Muscle of leg (tissue), 11 donors: ENCODE measurements around the gene KIF26B. TPM values are rescaled to one million over a fixed set of nuclear protein-coding genes. Genes with fewer than 3 reads are reported as not detected.

Experiments
- DNase-seq: peaks from one replicate; pipeline ENCODE4 v3.0.0; 2013
- H3K27ac ChIP-seq: one replicate; pipeline ENCODE4 v1.5.1; 2013; ENCODE audit warnings: mild to moderate bottlenecking, low read length, control low read depth
- H3K27me3 ChIP-seq: one replicate; pipeline ENCODE4 v1.6.1; 2013; ENCODE audit warnings: low read length; ENCODE audit not compliant: control insufficient read depth, insufficient read depth
- H3K36me3 ChIP-seq: one replicate; pipeline ENCODE4 v1.6.1; 2013; ENCODE audit warnings: low read length; ENCODE audit not compliant: control insufficient read depth, insufficient read depth
- H3K4me1 ChIP-seq: one replicate; pipeline ENCODE4 v1.6.1; 2013; ENCODE audit warnings: low read length; ENCODE audit not compliant: control insufficient read depth, insufficient read depth
- H3K4me3 ChIP-seq: one replicate; pipeline ENCODE4 v1.5.1; 2013; ENCODE audit warnings: low read length, control low read depth
- H3K9me3 ChIP-seq: replicated peaks from 2 replicates; pipeline ENCODE4 v1.6.1; 2013; ENCODE audit warnings: low read depth, low read length; ENCODE audit not compliant: control insufficient read depth
- WGBS: methylation state at CpG from one replicate; pipeline ENCODE4 v1.1.5; 2013; ENCODE audit warnings: missing lambda C conversion rate; ENCODE audit not compliant: insufficient coverage; 5-methylcytosine and 5-hydroxymethylcytosine counted together
- polyA plus RNA-seq, 8 donors: library from polyadenylated mRNA; unstranded; fragments of 120-200 nt; gene quantifications; one replicate each; pipeline versions ENCODE4 v1.2.1 to v1.2.3, GENCODE V29; 2013; ENCODE audit warnings: inconsistent platforms in 1 of 8, low replicate concordance in 1 of 8; ENCODE audit not compliant: insufficient read length in 8 of 8, insufficient read depth in 1 of 8
- total RNA-seq: library from RNA; stranded (reverse); fragments of 120-200 nt; gene quantifications from one replicate; pipeline ENCODE4 v1.2.4, GENCODE V29; 2013

Gene KIF26B
- total and polyA plus RNA-seq, 9 donors = 0.89 to 2.4 (median 1.0) TPM

DNA sequence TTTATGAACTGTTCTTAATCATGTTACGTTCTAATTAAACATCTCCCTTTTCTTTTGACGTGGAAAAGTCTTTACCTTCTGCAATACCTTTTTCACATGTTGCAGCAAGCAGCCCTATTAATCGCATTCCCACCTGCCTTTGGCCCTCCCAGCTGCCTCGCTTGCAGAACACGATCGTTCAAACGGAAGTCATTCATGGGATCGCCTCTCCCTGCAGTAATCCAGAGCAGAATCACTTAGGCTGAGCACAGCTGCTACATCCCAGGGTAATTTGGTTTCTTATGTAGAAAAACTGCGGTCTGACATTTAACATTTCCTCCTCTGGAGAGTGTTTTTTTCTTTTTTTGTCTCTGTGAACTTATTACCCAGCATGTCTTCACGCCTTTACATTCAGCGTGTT is 206.3 kb downstream of the KIF26B start:
- Histone ChIP-seq H3K4me3 (no peak overlapping the region), H3K9me3 (no peaks in the 10 kb centered on the region), H3K36me3 (no peaks in the 10 kb centered on the region), H3K27ac (no peak overlapping the region), H3K4me1 (peaks cover 6% of the 10 kb centered on the region), H3K27me3 (no peaks in the 10 kb centered on the region)
- 28% methylated on average over 3 of the region's 11 CpGs for WGBS
- peak; percentile 58 for DNase-seq

DNA sequence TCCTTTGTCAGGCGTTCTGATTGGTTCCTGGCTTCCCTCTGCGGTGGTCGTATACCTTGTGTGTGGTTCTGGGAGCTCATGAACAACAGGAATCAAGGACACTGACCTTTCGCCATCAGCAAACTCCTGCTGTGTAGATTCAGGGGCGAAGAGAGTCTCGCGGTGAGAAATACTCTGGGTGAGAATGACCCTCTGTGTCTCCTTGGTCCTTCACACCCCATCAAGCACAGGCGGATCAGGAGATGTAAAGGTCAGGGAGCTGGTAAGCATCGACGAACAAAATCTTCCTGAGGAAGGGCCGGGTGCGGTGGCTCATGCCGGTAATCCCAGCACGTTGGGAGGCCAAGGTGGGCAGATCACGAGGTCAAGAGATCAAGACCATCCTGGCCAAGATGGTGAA is 207.2 kb downstream of the KIF26B start:
- DNase-seq = no peak
- Histone ChIP-seq H3K4me1 (peaks cover 6% of the 10 kb centered on the region), H3K36me3 (no peaks in the 10 kb centered on the region), H3K27ac (no peak overlapping the region), H3K9me3 (no peaks in the 10 kb centered on the region), H3K27me3 (no peaks in the 10 kb centered on the region), H3K4me3 (no peak overlapping the region)
- WGBS = 90% methylated on average over 8 of the region's 15 CpGs

DNA sequence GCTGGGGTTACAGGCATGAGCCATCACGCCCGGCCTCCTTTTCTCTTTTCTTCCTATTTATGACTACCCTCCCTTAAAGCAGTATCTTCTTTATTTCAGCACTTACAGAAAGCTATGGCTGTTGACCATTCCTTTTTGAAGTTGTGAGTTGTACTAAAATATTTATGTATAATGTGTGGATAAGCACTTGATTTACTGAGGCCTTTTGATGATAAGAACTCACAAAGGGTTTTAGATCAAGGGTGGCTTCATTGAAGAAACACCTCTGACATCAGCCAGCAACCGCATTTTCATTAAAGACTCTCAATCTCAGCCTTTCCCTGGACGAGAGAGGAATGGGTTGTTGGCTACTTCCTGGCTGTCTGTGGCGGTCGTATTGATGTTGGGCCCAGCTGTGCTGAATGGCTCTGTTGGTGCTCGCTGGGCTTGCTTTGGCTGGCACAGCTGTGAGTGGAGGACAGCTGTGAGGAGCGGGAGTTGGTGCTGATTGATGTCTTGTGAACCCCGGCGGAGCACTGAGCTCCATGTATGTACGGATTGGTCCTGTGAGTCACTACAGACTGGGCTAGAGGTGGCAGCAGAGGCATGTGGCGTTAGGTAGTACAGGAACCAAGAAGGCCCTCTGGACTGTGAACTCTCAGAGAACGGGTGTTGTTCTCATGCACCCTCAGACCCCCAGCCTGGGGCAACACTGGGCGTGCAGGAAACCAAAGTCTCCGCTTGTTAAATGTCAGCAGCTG is 208.8 kb downstream of the KIF26B start:
- no peaks in the 10 kb centered on the region for H3K27me3 ChIP-seq
- DNase-seq = peak; percentile 58
- H3K4me3 ChIP-seq = no peak overlapping the region
- no peaks in the 10 kb centered on the region for H3K36me3 ChIP-seq
- peaks cover 6% of the 10 kb centered on the region for H3K4me1 ChIP-seq
- H3K9me3 ChIP-seq = no peaks in the 10 kb centered on the region
- no peak overlapping the region for H3K27ac ChIP-seq
- WGBS = 70% methylated on average over 8 of the region's 15 CpGs

DNA sequence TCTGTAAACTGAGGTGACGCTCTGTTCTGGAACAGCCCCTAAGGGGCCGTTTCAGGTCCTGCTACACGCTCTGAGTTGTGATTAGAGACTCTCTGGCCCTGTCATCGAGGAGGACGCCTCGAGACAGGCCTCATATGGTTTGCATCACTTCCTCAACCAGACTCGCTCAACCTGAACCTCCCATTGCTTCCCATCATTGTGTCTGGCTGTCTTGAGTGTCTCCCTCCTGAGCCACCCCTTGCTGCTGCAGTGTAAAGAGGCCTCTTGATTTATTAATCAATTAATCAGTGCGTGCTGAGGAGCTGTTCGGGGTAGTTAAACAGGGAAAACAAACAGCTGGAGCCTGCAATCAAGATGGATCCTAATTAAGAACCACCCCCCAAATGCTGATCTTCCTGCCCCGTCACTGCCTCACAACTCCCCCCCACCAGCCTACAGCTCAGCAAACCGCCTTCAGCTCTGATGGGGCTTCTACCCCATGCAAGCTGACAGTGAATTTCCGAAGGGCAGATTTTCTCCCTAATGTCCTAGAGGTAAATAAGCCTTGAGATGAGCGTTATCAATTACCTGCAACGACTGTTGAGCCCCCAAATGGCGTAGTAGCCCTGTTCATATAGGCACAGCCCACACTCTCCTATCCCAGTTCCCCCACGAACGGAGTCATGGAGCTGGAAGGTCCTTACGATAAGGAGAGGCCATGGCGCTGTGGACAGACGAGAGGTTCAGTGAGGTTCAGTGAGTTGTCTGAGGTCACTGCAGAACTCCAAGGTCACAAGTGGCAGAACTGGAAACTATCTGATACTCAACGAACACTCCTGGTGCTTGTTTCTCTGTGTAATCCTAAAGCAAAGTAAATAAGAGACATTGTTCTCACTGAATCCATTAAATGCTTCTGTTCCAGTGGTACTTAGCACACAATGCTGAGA is 210.6 kb downstream of the KIF26B start:
- H3K4me1 ChIP-seq = peaks cover 6% of the 10 kb centered on the region
- no peak overlapping the region for H3K27ac ChIP-seq
- WGBS = 58% methylated on average over 10 of the region's 21 CpGs
- no peaks in the 10 kb centered on the region for H3K27me3 ChIP-seq
- no peak for DNase-seq
- no peaks in the 10 kb centered on the region for H3K9me3 ChIP-seq
- H3K36me3 ChIP-seq = no peaks in the 10 kb centered on the region
- H3K4me3 ChIP-seq = no peak overlapping the region

DNA sequence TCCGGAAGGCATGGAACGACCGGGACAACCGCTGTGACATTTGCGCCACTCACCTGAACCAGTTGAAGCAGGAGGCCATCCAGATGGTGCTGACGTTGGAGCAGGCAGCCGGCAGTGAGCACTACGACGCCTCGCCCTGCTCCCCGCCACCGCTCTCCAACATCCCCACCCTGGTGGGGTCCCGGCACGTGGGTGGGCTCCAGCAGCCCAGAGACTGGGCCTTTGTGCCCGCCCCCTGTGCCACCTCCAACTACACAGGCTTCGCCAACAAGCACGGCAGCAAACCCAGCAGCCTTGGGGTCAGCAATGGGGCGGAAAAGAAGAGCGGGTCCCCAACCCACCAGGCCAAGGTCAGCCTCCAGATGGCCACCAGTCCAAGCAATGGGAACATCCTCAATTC is 212.1 kb downstream of the KIF26B start:
- Histone ChIP-seq H3K36me3 (no peaks in the 10 kb centered on the region), H3K4me3 (no peak overlapping the region), H3K27ac (no peak overlapping the region), H3K9me3 (no peaks in the 10 kb centered on the region), H3K4me1 (peaks cover 9% of the 10 kb centered on the region), H3K27me3 (no peaks in the 10 kb centered on the region)
- DNase-seq = no peak
- WGBS = 93% methylated on average over 17 of the region's 19 CpGs

DNA sequence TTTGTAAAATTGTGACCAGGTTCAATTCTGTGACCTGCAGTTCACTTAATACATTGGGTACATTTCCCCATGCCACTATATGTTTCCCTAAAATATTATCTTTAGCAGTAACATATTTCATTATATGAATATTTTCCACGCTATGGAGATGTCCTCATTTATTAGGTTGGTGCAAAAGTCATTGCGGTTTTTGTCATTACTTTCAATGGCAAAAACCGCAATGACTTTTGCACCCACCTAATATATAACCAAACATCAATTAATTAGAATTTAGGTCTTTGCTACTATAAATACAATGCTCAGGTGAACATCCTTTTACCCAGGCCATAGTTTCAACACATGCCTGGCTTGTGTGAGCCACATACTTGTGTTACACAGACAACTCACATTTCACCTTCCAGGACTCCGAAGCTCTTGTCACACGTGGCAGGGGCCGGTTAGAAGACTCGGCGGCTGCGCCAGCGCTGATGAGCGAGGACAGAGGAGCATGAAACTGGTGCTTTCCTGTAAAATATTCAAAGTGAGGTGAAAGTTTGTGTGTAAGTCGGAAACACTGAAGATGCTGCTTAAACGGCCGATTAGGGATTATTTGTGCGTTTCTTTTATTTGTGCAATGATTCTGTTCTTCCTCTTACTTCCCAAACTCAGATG is 215.5 kb downstream of the KIF26B start:
- Histone ChIP-seq H3K4me3 (no peak overlapping the region), H3K36me3 (no peaks in the 10 kb centered on the region), H3K27me3 (no peaks in the 10 kb centered on the region), H3K9me3 (no peaks in the 10 kb centered on the region), H3K27ac (no peak overlapping the region), H3K4me1 (peaks cover 4% of the 10 kb centered on the region)
- no peak for DNase-seq
- WGBS = no CpG with 5 or more reads among the region's 15 CpGs

DNA sequence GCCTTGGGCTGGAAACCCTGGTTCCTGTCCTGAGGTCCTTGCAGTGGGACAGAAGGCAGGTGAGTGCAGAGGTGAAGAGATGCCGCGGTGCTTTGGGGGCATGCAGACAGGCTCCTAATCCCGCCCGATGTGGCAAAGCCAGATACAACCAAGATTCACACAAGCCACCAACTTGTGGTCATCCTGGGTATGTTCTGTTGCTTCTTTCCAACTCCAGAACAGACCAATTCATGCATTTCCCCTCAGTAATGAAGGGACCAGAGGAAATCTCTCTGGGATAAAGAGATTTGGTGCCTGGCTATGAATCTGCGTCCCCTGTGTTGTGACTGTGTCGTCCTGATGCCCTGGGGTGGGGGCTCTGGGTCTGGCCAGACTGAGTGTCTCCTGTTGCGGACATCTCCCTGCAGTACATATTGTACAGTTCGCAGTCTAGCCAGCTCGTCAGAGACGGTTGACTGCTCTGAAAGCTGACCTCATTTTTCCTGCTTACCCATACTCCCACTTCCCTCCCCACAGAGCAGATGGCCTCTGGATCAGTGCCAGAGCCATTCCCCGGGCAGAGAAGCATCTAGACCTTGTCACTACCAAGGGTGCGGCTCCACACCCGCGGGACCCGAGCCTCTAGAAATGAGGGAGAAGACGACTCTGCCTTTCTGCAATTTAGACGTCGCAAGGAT is 216.3 kb downstream of the KIF26B start:
- no peaks in the 10 kb centered on the region for H3K9me3 ChIP-seq
- H3K4me3 ChIP-seq = no peak overlapping the region
- peaks cover 4% of the 10 kb centered on the region for H3K27me3 ChIP-seq
- no peak overlapping the region for H3K27ac ChIP-seq
- 74% methylated on average over 14 of the region's 18 CpGs for WGBS
- peaks cover 4% of the 10 kb centered on the region for H3K4me1 ChIP-seq
- H3K36me3 ChIP-seq = no peaks in the 10 kb centered on the region
- peak; percentile 20 for DNase-seq

DNA sequence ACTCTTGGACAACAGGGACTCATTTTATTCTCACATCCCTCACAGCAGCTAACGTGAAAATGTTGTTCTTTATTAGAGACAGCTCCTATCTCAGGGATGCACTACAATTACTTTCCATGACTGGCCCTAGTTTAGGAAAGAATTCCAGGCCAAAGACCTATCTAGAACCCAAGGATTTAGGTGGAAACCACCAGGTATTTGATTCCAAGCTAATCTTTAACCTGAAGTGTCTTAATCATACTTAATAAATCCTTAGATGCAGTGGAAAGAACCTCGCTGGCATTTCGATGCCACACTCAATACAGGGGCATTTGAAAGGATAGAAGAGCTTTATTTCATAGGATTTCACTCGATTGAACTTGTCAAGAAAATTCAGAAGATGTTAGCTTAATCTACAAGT is 218.3 kb downstream of the KIF26B start:
- Histone ChIP-seq H3K4me1 (peaks cover 4% of the 10 kb centered on the region), H3K27me3 (peaks cover 4% of the 10 kb centered on the region), H3K9me3 (no peaks in the 10 kb centered on the region), H3K4me3 (no peak overlapping the region), H3K36me3 (no peaks in the 10 kb centered on the region), H3K27ac (no peak overlapping the region)
- no peak for DNase-seq
- WGBS = no CpG with 5 or more reads among the region's 4 CpGs

DNA sequence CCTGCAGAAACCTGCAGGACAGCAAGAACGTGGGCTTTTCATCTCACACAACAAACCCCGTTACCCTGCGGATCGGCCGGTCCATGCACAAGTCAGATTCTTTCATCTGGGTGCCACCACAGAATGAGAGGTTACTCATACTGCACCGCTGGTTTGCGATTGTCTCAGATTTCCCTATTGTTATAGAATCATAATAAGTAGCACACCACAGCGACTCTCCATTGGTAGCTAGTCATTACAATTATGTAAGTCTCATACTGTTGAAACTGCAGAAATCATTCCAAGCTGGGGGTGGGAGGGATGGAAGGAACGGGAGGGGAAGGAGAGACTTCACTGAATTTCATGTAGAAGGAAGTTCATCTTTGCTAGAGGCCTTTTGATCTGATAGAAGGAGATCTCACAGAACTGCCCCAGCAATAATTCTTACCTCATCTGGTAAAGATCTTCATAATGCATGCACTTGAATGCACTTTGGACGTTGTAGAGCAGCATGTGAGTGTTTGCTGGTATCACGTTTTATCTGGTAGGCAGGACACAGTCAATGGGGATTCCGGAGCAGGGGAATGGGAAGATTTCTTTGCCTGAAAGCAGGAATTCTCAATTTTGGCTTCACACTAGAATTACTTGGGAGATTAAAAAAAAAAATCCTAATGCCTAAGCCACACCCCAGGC is 221.1 kb downstream of the KIF26B start:
- H3K4me3 ChIP-seq = no peak overlapping the region

More for the DNA sequence above, 221.1 kb downstream of the KIF26B start:
- no peak for DNase-seq
- Histone ChIP-seq H3K9me3 (no peaks in the 10 kb centered on the region), H3K4me1 (peaks cover 4% of the 10 kb centered on the region), H3K36me3 (no peaks in the 10 kb centered on the region), H3K27me3 (peaks cover 4% of the 10 kb centered on the region), H3K27ac (no peak overlapping the region)
- 77% methylated on average over 3 of the region's 12 CpGs for WGBS
